ENCODE results near the gene NPAS3. TPM values are rescaled to one million over a fixed set of nuclear protein-coding genes. Genes with fewer than 3 reads are reported as not detected.
A peak's percentile ranks its signal among the peaks of the same experiment; 100 is the strongest.

The NPAS3 gene
- total and polyA plus RNA-seq, 2 of the 13 experiments (the other 11 are each of a cell fraction or from before 2014, with no cell fraction given): not detected

GRCh38 chr14:33359288-33359881, 420.7 kb downstream of the NPAS3 start:
- H3K4me2 ChIP-seq (ENCODE audit: low read depth, low read length): no peak overlapping the region
- H3K9me3 ChIP-seq (ENCODE audit: low read length): no peaks in the 10 kb centered on the region
- H3K36me3 ChIP-seq (replicated peaks in 1 of 2; ENCODE audit: control insufficient read depth in 1 of 2, insufficient read depth in 2 of 2, low read length in 2 of 2): no peaks in the 10 kb centered on the region
- in situ Hi-C loops (cut with HindIII; ENCODE audit: extremely low pct_ligation_motif_present, low pct_unique_long_range_greater_than_20kb) (no loop called here), intact Hi-C loops (cut with micrococcal nuclease; ENCODE audit: unreplicated experiment) (no loop called here)
- CTCF ChIA-PET (ENCODE audit: low intra/inter-chr PET ratio, low total read pairs): no interaction called here
- H3K4me1 ChIP-seq (ENCODE audit: insufficient read depth, low read length): no peaks in the 10 kb centered on the region
- H3K27me3 ChIP-seq (ENCODE audit: control insufficient read depth in 1 of 2, insufficient read depth in 2 of 2, low read length in 2 of 2): peaks cover 0 to 3% of the 10 kb centered on the region in 2 experiments; a peak in 1 of 5 replicates
- POLR2A ChIA-PET: no interaction called here
- TF ChIP-seq CENPBD1 (CRISPR knock-in tag; IDR thresholded peaks at IDR 0.05; ENCODE audit: borderline replicate concordance, low read depth) (no peak), ZNF12 (CRISPR knock-in tag; IDR thresholded peaks at IDR 0.05) (peak; percentile 88; the same call in 1 of the 2 replicates)
- DNase-seq (ENCODE audit: low spot score) (no peak), FAIRE-seq (no peak), ATAC-seq (no peak)
- no peak overlapping the region for H2AFZ ChIP-seq (ENCODE audit: low read length)
- H4K20me1 ChIP-seq (ENCODE audit: insufficient read depth, low read length): no peaks in the 10 kb centered on the region
- no peaks in the 10 kb centered on the region for H3K79me2 ChIP-seq (ENCODE audit: insufficient read depth, low read length)
- WGBS (ENCODE audit: low lambda C conversion rate): 22% methylated on average over 7 of the region's 7 CpGs
- H3K9ac ChIP-seq (ENCODE audit: insufficient read depth, low read depth, low read length): no peak overlapping the region
- no TSS peak for BruUV-seq (replicated peaks)
- no peak overlapping the region for H3K27ac ChIP-seq (ENCODE audit: extremely low read length, insufficient read depth, low read length)
- no peak overlapping the region for H3K4me3 ChIP-seq (replicated peaks in 1 of 3; ENCODE audit: insufficient read depth in 1 of 3, low read depth in 2 of 3, low read length in 3 of 3)

- WGBS (ENCODE audit: low lambda C conversion rate): 8% methylated on average over 6 of the region's 6 CpGs
- Histone ChIP-seq H3K9ac (ENCODE audit: insufficient read depth, low read depth, low read length) (no peak overlapping the region), H3K9me3 (ENCODE audit: low read length) (no peaks in the 10 kb centered on the region), H3K4me1 (ENCODE audit: insufficient read depth, low read length) (no peaks in the 10 kb centered on the region), H3K27me3 (ENCODE audit: control insufficient read depth in 1 of 2, insufficient read depth in 2 of 2, low read length in 2 of 2) (peaks cover 0 to 3% of the 10 kb centered on the region in 2 experiments; a peak in 1 of 5 replicates), H3K4me2 (ENCODE audit: low read depth, low read length) (no peak overlapping the region), H3K27ac (ENCODE audit: extremely low read length, insufficient read depth, low read length) (no peak overlapping the region), H2AFZ (ENCODE audit: low read length) (no peak overlapping the region), H3K79me2 (ENCODE audit: insufficient read depth, low read length) (no peaks in the 10 kb centered on the region), H4K20me1 (ENCODE audit: insufficient read depth, low read length) (no peaks in the 10 kb centered on the region), H3K4me3 (replicated peaks in 1 of 3; ENCODE audit: insufficient read depth in 1 of 3, low read depth in 2 of 3, low read length in 3 of 3) (no peak overlapping the region), H3K36me3 (replicated peaks in 1 of 2; ENCODE audit: control insufficient read depth in 1 of 2, insufficient read depth in 2 of 2, low read length in 2 of 2) (no peaks in the 10 kb centered on the region)
- intact Hi-C loops (cut with micrococcal nuclease; ENCODE audit: unreplicated experiment): no loop called here
- ATAC-seq: no peak
- no peak for DNase-seq (ENCODE audit: low spot score)
- BruUV-seq (replicated peaks): no TSS peak
- in situ Hi-C loops (cut with HindIII; ENCODE audit: extremely low pct_ligation_motif_present, low pct_unique_long_range_greater_than_20kb): no loop called here
- ChIA-PET POLR2A (no interaction called here), CTCF (ENCODE audit: low intra/inter-chr PET ratio, low total read pairs) (no interaction called here)
- no peak for FAIRE-seq
- TF ChIP-seq ZZZ3 (CRISPR knock-in tag; IDR thresholded peaks at IDR 0.05; ENCODE audit: borderline replicate concordance) (no peak), ZNF234 (CRISPR knock-in tag; conservative IDR thresholded peaks at IDR 0.05) (no peak), GPBP1L1 (CRISPR knock-in tag; IDR thresholded peaks at IDR 0.05) (no peak), HMGXB3 (CRISPR knock-in tag; IDR thresholded peaks at IDR 0.05; ENCODE audit: borderline replicate concordance) (no peak), HINFP (CRISPR knock-in tag; IDR thresholded peaks at IDR 0.05; ENCODE audit: low read depth) (no peak), DPF2 (CRISPR knock-in tag; IDR thresholded peaks at IDR 0.05; ENCODE audit: borderline replicate concordance, low read depth) (no peak), ZNF17 (CRISPR knock-in tag; IDR thresholded peaks at IDR 0.05) (no peak), ZEB1 (IDR thresholded peaks at IDR 0.05; ENCODE audit: insufficient replicate concordance, low read depth) (no peak)
Observed at GRCh38 chr14:33362934-33363333, 424.3 kb downstream of the NPAS3 start.

All from HepG2 (cell line).